GM12865 (cell line): ENCODE results near the gene IRF9.

Experiments
- DNase-seq: peaks from one replicate; pipeline ENCODE4 v3.0.0; 2010; ENCODE audit warnings: low read depth
- H3K4me3 ChIP-seq: 2 replicates; pipeline ENCODE4 v1.5.1; 2011; ENCODE audit warnings: mild to moderate bottlenecking, low read depth, low read length, control low read depth
- CTCF ChIP-seq: IDR thresholded peaks from 2 replicates; pipeline ENCODE4 v1.5.1; 2011; ENCODE audit warnings: low read length, control low read depth, low read depth, inconsistent platforms; ENCODE audit not compliant: insufficient read depth; ENCODE audit errors: missing control alignments

IRF9 gene

GRCh38 chr14:24171422-24172260, 10.6 kb downstream of the IRF9 start, which contains the start of gene REC8:
Gene REC8, plus strand, starts transcription at chr14:24172080. Its CDS starts 473 bp downstream, at chr14:24172553.
- H3K4me3 ChIP-seq: peak within 1 kb of the TSS; percentile 48
- peak; percentile 97 for DNase-seq
- TF ChIP-seq CTCF: no peak

- DNase-seq: no peak
- peak overlapping the region; percentile 48 for H3K4me3 ChIP-seq
- no peak for TF ChIP-seq CTCF
Observed at GRCh38 chr14:24172261-24172860, 11.3 kb downstream of the IRF9 start.

GRCh38 chr14:24172871-24173281, 11.8 kb downstream of the IRF9 start:
- peak overlapping the region; percentile 48 for H3K4me3 ChIP-seq
- no peak for DNase-seq

GRCh38 chr14:24176599-24176998, 15.5 kb downstream of the IRF9 start:
- H3K4me3 ChIP-seq: no peak overlapping the region
- DNase-seq: no peak
- no peak for TF ChIP-seq CTCF

More at GRCh38 chr14:24172871-24173281, 11.8 kb downstream of the IRF9 start:
- TF ChIP-seq CTCF: no peak

GRCh38 chr14:24177041-24177825, 16.2 kb downstream of the IRF9 start:
- DNase-seq: no peak
- no peak overlapping the region for H3K4me3 ChIP-seq
- TF ChIP-seq CTCF: no peak

GRCh38 chr14:24177891-24178290, 16.8 kb downstream of the IRF9 start:
- no peak overlapping the region for H3K4me3 ChIP-seq
- no peak for TF ChIP-seq CTCF
- no peak for DNase-seq
